ENCODE measurements around the gene BATF3.

- TF ChIP-seq CTCF (conservative IDR thresholded peaks at IDR 0.05), result no peak
- TF ChIP-seq ZFX (IDR thresholded peaks at IDR 0.05), result no peak
Observed at GRCh38 chr1:212651521-212651920, 48.1 kb downstream of the BATF3 start.

All from C4-2B (cell line).